ENCODE results near the gene AHNAK2. TPM values are rescaled to one million over a fixed set of nuclear protein-coding genes. Genes with fewer than 3 reads are reported as not detected.

Gene AHNAK2
- total RNA-seq, 1 donor from 2014 or later = 2.0 TPM

GRCh38 chr14:104929268-104930230 is 48.6 kb downstream of the AHNAK2 start:
- no peak for DNase-seq (ENCODE audit: extremely low spot score, unreplicated experiment)
- TF ChIP-seq CTCF (conservative IDR thresholded peaks at IDR 0.05) = no peak
- Mint-ChIP-seq H3K27me3 (peaks cover 24% of the 10 kb centered on the region), H3K9me3 (no peaks in the 10 kb centered on the region), H3K36me3 (no peaks in the 10 kb centered on the region), H3K4me3 (peak overlapping the region; percentile 7), H3K4me1 (ENCODE audit: unreplicated experiment) (no peaks in the 10 kb centered on the region), H3K27ac (no peak overlapping the region)

GRCh38 chr14:104928391-104929133 is 49.6 kb downstream of the AHNAK2 start:
- no peak for DNase-seq (ENCODE audit: extremely low spot score, unreplicated experiment)
- TF ChIP-seq CTCF (conservative IDR thresholded peaks at IDR 0.05) = no peak
- Mint-ChIP-seq H3K27me3 (peaks cover 18% of the 10 kb centered on the region), H3K27ac (no peak overlapping the region), H3K9me3 (no peaks in the 10 kb centered on the region), H3K4me3 (no peak overlapping the region), H3K4me1 (ENCODE audit: unreplicated experiment) (no peaks in the 10 kb centered on the region), H3K36me3 (no peaks in the 10 kb centered on the region)

GRCh38 chr14:104927901-104928300 is 50.3 kb downstream of the AHNAK2 start:
- no peak for TF ChIP-seq CTCF (conservative IDR thresholded peaks at IDR 0.05)
- DNase-seq (ENCODE audit: extremely low spot score, unreplicated experiment) = no peak
- peaks cover 18% of the 10 kb centered on the region for H3K27me3 Mint-ChIP-seq
- H3K4me1 Mint-ChIP-seq (ENCODE audit: unreplicated experiment) = no peaks in the 10 kb centered on the region
- H3K9me3 Mint-ChIP-seq = no peaks in the 10 kb centered on the region
- H3K36me3 Mint-ChIP-seq = no peaks in the 10 kb centered on the region
- no peak overlapping the region for H3K4me3 Mint-ChIP-seq
- H3K27ac Mint-ChIP-seq = no peak overlapping the region

- Mint-ChIP-seq H3K27me3 (peaks cover 18% of the 10 kb centered on the region), H3K36me3 (no peaks in the 10 kb centered on the region)
These were observed 50.8 kb downstream of the AHNAK2 start for GRCh38 chr14:104927432-104927816.

More at GRCh38 chr14:104927432-104927816, 50.8 kb downstream of the AHNAK2 start:
- Mint-ChIP-seq H3K4me1 (ENCODE audit: unreplicated experiment) (no peaks in the 10 kb centered on the region), H3K4me3 (no peak overlapping the region), H3K27ac (no peak overlapping the region), H3K9me3 (no peaks in the 10 kb centered on the region)
- no peak for TF ChIP-seq CTCF (conservative IDR thresholded peaks at IDR 0.05)
- DNase-seq (ENCODE audit: extremely low spot score, unreplicated experiment) = no peak
